Hepatic stellate cell (primary cell): ENCODE measurements around the gene GEN1.
A peak's percentile ranks its signal among the peaks of the same experiment; 100 is the strongest.

Source experiments
- DNase-seq: peaks from one replicate; pipeline ENCODE4 v3.0.0; 2011; ENCODE audit warnings: low spot score

Gene GEN1, protein sequence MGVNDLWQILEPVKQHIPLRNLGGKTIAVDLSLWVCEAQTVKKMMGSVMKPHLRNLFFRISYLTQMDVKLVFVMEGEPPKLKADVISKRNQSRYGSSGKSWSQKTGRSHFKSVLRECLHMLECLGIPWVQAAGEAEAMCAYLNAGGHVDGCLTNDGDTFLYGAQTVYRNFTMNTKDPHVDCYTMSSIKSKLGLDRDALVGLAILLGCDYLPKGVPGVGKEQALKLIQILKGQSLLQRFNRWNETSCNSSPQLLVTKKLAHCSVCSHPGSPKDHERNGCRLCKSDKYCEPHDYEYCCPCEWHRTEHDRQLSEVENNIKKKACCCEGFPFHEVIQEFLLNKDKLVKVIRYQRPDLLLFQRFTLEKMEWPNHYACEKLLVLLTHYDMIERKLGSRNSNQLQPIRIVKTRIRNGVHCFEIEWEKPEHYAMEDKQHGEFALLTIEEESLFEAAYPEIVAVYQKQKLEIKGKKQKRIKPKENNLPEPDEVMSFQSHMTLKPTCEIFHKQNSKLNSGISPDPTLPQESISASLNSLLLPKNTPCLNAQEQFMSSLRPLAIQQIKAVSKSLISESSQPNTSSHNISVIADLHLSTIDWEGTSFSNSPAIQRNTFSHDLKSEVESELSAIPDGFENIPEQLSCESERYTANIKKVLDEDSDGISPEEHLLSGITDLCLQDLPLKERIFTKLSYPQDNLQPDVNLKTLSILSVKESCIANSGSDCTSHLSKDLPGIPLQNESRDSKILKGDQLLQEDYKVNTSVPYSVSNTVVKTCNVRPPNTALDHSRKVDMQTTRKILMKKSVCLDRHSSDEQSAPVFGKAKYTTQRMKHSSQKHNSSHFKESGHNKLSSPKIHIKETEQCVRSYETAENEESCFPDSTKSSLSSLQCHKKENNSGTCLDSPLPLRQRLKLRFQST

GRCh38 chr2:17753803-17754663 is at the start of gene GEN1, which contains the start of gene SMC6:
Gene GEN1, plus strand, starts transcription at chr2:17754138. Its CDS starts 5,806 bp downstream, at chr2:17759944.
Gene SMC6, minus strand, starts transcription at chr2:17753810. Its CDS starts 7,864 bp downstream, at chr2:17745946.
- peak; percentile 96 for DNase-seq

GRCh38 chr2:17706845-17707244 is 47.1 kb upstream of the GEN1 start:
- no peak for DNase-seq

- no peak for DNase-seq
These were observed 45.4 kb upstream of the GEN1 start for GRCh38 chr2:17708501-17708900.

GRCh38 chr2:17709897-17710296 is 44.0 kb upstream of the GEN1 start:
- DNase-seq: no peak

DNA sequence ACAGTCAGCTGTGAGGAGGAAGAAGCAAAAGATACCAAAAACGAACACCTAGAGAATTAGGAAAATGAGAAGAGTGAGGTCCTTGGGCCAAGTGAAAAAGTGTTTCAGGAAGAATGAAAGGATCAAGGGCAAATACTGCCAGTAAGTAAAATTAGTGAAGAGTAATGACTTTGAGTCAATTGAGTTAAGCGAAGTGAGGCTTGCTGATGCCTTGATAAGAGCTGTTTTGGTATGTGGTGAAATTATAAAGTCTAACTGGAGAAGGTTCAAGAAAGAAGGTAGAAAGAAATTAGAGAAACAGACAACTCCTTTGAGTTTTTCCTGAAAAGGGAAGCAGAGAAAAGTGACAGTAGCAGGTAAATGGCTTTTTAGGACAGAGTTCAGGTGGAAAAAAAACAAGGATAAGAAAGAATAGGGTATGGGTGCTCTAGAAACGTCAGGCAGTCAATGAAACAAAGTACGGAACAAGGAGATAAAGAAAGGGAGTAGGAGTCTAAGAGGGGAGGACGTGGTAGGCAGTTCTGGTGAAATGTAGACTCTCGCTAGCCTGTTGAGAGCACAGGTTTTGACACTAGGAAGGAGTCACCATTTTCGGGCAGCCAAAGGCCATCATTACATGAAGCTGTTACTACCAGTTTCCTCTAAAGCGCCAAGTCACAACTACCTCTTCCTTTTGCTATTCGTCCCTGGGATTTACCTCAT is 43.2 kb upstream of the GEN1 start:
- DNase-seq: no peak

- DNase-seq: no peak
These were observed 40.6 kb upstream of the GEN1 start for GRCh38 chr2:17713291-17713690.

DNA sequence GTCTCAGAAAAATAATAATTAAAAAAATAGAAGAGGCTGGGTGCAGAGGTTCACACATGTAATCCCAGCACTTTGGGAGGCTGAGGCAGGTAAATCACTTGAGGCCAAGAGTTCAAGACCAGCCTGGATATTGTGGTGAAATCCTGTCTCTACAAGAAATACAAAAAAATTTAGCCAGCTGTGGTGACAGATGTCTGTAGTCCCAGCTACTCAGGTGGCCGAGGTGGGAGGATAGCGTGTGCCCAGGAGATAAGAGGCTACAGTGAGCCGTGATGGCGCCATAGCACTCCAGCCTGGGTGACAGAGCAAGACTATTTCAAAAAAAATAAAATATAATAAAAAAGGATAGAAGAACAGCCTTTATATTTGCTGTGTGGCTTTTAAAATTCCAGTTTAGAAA is 36.3 kb upstream of the GEN1 start:
- DNase-seq: no peak

DNA sequence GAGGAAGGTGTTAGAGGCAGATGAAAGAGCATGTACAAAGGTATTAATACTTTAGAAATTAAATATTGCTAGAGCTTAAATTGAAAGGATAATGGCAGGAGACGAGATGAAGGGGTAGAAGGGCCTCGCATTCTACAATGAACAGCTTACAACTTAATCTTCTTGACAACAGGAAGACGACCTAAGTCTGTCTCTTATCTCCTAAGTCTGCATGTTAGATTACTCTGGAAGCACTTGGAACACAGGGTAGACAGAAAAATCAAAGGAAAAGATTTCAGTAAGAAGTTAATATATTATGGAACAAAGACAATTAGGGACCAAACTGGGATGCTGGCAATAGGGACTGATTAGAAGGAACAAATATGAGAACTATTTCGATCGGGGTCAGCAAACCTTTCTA is 35.2 kb upstream of the GEN1 start:
- no peak for DNase-seq

DNA sequence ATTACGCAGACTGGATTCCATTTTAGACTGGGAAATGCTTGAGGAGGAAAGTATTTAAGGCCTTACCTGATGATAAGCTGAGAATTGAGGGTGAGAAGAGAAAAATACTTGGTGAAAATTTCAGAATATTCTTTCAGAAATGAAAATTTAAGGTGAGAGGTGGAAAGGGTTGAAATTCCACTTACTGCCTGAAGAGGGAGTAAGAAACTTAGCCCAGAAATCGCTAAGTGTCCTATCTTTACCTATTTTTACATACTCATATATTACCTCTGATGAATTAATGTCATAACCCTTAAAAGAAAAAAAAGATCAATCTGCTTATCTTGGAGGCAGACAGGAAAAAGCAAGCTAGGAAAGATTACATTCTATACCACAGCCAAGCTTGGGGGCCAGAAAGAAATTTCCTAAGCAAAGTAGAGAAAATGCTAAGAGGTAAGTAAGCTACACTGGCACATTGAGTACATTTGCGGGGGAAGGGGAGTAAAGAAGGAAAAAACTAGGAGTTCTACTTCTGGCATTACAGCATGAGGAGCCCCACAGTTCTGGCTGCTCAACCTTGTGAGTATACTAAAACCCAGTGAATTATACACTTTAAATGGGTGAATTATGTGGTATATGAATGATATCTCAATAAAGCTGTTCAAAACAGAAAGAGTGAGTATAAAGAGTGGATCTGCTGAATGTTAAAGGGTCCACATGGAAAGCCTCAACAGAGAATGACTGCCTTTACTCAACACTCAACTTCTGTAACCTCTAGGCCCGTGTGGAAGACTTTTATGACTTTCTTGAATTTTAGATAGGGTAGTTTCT is 34.2 kb upstream of the GEN1 start:
- DNase-seq: no peak

- DNase-seq: no peak
These were observed 25.7 kb upstream of the GEN1 start for GRCh38 chr2:17728210-17728609.

GRCh38 chr2:17729880-17730279 is 24.1 kb upstream of the GEN1 start:
- no peak for DNase-seq

- no peak for DNase-seq
These were observed 20.3 kb upstream of the GEN1 start for GRCh38 chr2:17733599-17733998.

DNA sequence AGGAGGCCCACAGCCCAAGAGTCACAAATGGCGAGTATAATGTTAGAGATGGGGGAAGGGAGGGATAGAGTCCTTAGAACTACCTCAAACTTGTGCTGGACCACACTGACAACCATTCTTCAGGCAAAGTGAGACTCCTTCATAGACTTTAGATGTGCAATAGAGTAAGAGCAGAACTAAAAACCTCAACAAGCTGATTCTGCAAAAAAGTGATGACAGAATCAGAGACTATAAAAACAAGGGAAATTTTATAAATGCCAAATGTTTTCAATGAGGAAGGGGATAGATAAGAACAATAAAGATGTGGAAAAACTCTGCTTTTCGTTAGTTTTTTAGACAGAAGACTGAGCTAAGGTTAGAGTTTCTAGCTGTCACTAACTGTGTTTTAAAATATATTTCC is 18.1 kb upstream of the GEN1 start:
- DNase-seq: no peak

DNA sequence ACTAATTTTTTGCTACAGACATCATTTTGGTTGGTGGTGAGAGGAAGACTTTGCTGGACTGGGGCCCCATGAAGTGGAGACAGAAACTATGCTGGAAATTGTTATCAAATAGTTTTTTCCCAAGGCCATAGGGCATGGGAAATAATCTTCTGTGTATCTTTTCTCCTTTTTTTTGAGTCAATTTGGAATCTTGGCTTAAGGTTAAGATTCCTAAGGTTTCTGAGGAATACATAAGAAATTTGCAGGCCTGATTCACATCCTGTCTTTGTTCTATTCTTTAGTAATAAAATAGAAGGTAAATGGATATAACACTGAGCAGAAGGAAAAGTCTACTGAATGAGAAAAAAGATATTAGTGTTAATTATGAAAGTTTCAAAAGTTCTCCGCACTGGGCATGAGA is 16.9 kb upstream of the GEN1 start:
- no peak for DNase-seq

- no peak for DNase-seq
These were observed 13.7 kb upstream of the GEN1 start for GRCh38 chr2:17740203-17740602.

- DNase-seq: no peak
These were observed 6.1 kb upstream of the GEN1 start for GRCh38 chr2:17747684-17748452.

GRCh38 chr2:17748745-17749144 is 5.2 kb upstream of the GEN1 start:
- no peak for DNase-seq

DNA sequence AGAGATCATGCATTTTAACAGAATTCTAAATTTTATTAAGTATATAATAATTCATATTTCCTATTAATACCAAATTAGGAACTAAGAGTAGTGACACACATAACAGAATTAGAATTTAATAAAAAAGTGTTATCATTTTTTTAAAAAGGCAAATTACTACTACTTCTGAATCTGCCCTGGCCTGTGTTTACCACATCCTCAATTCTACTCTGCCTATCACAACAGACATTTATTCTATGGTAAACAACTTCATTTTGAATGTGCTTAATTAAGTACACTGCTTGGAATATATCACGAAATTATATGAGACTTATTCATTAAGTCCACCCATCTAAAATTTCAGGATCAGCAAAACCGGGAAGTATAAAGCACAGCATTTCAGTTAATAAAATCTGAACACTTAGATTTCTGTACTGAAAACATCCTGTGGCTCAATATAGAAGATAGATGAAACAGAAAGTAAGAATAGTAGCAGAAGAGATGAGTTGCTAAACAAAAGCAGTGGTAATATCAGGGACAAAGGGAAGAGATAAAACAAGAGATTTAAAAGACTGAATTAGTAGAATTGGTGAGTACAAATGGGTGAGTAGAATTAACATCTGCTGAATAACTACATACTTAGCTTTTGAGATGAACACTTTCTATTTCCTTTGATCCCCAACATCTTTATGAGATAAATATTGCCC is 4.0 kb upstream of the GEN1 start:
- no peak for DNase-seq

- no peak for DNase-seq
These were observed 1.7 kb upstream of the GEN1 start for GRCh38 chr2:17752246-17752645.
